Neural cell (in vitro differentiated cells): Measurements from ENCODE around the gene ATP5F1E. TPM values are rescaled to one million over a fixed set of nuclear protein-coding genes. Genes with fewer than 3 reads are reported as not detected.

Source experiments
- H2AFZ ChIP-seq: fragments of 200-600, 300-800 bp; sonication (generic), shearing (Covaris generic); 2 replicates; pipeline ENCODE4 v1.6.0; 2014; ENCODE audit warnings: low read depth, mild to moderate bottlenecking, antibody characterized with exemption, low read length, moderate library complexity
- H3F3A ChIP-seq: fragments of 200-600 bp; shearing (Covaris generic); 2 replicates; pipeline ENCODE4 v1.6.1; 2016; ENCODE audit warnings: mild to moderate bottlenecking, moderate library complexity, mixed read lengths, antibody characterized with exemption, low read length; ENCODE audit not compliant: insufficient read depth, poor library complexity, severe bottlenecking
- H3K27ac ChIP-seq: fragments of 200-600, 300-800 bp; sonication (generic), shearing (Covaris generic); 2 replicates; pipeline ENCODE4 v1.5.1; 2014; ENCODE audit warnings: mild to moderate bottlenecking, low read length, moderate library complexity
- H3K27me3 ChIP-seq: fragments of 300-800, 200-600 bp; sonication (generic), shearing (Covaris generic); 2 replicates; pipeline ENCODE4 v1.6.0; 2014; ENCODE audit warnings: mild to moderate bottlenecking, low read depth, low read length, moderate library complexity; ENCODE audit not compliant: insufficient read depth
- H3K36me3 ChIP-seq: fragments of 300-800, 200-600 bp; sonication (generic), shearing (Covaris generic); 2 replicates; pipeline ENCODE4 v1.5.1; 2014; ENCODE audit warnings: mild to moderate bottlenecking, antibody characterized with exemption, low read length, moderate library complexity; ENCODE audit not compliant: insufficient read depth
- H3K4me2 ChIP-seq: fragments of 300-800, 200-600 bp; sonication (generic), shearing (Covaris generic); 2 replicates; pipeline ENCODE4 v1.6.0; 2014; ENCODE audit warnings: mild to moderate bottlenecking, low read length
- H3K4me3 ChIP-seq: fragments of 300-800, 200-600 bp; sonication (generic), shearing (Covaris generic); 2 replicates; pipeline ENCODE4 v1.5.1; 2014; ENCODE audit warnings: mild to moderate bottlenecking, low read length, moderate library complexity
- H3K79me2 ChIP-seq: fragments of 200-600 bp; shearing (Covaris generic); replicated peaks from 2 replicates; pipeline ENCODE4 v1.6.0; 2014; ENCODE audit warnings: mild to moderate bottlenecking, low read length, moderate library complexity; ENCODE audit not compliant: insufficient read depth
- H3K9ac ChIP-seq: fragments of 300-800, 200-600 bp; sonication (generic), shearing (Covaris generic); 2 replicates; pipeline ENCODE4 v1.6.1; 2016; ENCODE audit warnings: mild to moderate bottlenecking, low read length, mixed read lengths
- H3K9me2 ChIP-seq: fragments of 200-600 bp; shearing (Covaris generic); 2 replicates; pipeline ENCODE4 v1.6.1; 2016; ENCODE audit warnings: mild to moderate bottlenecking, low read length, mixed read lengths; ENCODE audit not compliant: insufficient read depth
- H3K9me3 ChIP-seq: fragments of 200-600, 300-800 bp; sonication (generic), shearing (Covaris generic); 2 replicates; pipeline ENCODE4 v1.6.1; 2016; ENCODE audit warnings: mild to moderate bottlenecking, mixed run types, low read length, moderate library complexity, mixed read lengths
- H4K20me1 ChIP-seq: fragments of 200-600 bp; shearing (Covaris generic); 2 replicates; pipeline ENCODE4 v1.6.1; 2016; ENCODE audit warnings: mild to moderate bottlenecking, mixed run types; ENCODE audit not compliant: insufficient read depth
- EP300 ChIP-seq: fragments of 450-650 bp; conservative IDR thresholded peaks from 2 replicates; pipeline ENCODE4 v1.6.1; 2014; ENCODE audit warnings: antibody characterized with exemption, mild to moderate bottlenecking, moderate library complexity; ENCODE audit not compliant: poor library complexity, severe bottlenecking
- EZH2 ChIP-seq: fragments of 200-600, 300-800 bp; shearing (Covaris generic), sonication (generic); IDR thresholded peaks from 2 replicates; pipeline ENCODE4 v1.6.1; 2014; ENCODE audit warnings: antibody characterized with exemption, low read length, borderline replicate concordance, mild to moderate bottlenecking; ENCODE audit not compliant: insufficient read depth, poor library complexity, severe bottlenecking
- MXI1 ChIP-seq: fragments of 450-650 bp; conservative IDR thresholded peaks from 2 replicates; pipeline ENCODE4 v1.6.1; 2014; ENCODE audit warnings: antibody characterized with exemption, mild to moderate bottlenecking; ENCODE audit not compliant: poor library complexity, severe bottlenecking
- POLR2AphosphoS5 ChIP-seq: IDR thresholded peaks from 2 replicates; pipeline ENCODE4 v1.6.1; 2012
- RAD21 ChIP-seq: fragments of 450-650 bp; conservative IDR thresholded peaks from 2 replicates; pipeline ENCODE4 v1.6.1; 2014; ENCODE audit warnings: antibody characterized with exemption, mild to moderate bottlenecking, moderate library complexity
- SMC3 ChIP-seq: fragments of 450-650 bp; conservative IDR thresholded peaks from 2 replicates; pipeline ENCODE4 v1.6.1; 2014; ENCODE audit warnings: antibody characterized with exemption, mild to moderate bottlenecking, moderate library complexity; ENCODE audit not compliant: poor library complexity
- TAF1 ChIP-seq: IDR thresholded peaks from 2 replicates; pipeline ENCODE4 v1.6.1; 2012; ENCODE audit warnings: low read depth
- polyA plus RNA-seq: library from polyadenylated mRNA; depleted of rRNA; stranded (reverse); fragments of >200 nt; gene quantifications from 2 replicates; pipeline ENCODE4 v1.2.3, GENCODE V29; 2014
- TF ChIP-seq, protein P1 (sequence below): IDR thresholded peaks from 2 replicates; pipeline ENCODE4 v1.6.1; 2012; ENCODE audit warnings: borderline replicate concordance
- TF ChIP-seq, protein P2 (sequence below): fragments of 450-650 bp; IDR thresholded peaks from 2 replicates; pipeline ENCODE4 v1.5.1; 2014; ENCODE audit warnings: antibody characterized with exemption, mild to moderate bottlenecking, moderate library complexity; ENCODE audit not compliant: poor library complexity, severe bottlenecking

Gene ATP5F1E
- polyA plus RNA-seq, 1 donor from 2014 or later = 133 TPM

DNA sequence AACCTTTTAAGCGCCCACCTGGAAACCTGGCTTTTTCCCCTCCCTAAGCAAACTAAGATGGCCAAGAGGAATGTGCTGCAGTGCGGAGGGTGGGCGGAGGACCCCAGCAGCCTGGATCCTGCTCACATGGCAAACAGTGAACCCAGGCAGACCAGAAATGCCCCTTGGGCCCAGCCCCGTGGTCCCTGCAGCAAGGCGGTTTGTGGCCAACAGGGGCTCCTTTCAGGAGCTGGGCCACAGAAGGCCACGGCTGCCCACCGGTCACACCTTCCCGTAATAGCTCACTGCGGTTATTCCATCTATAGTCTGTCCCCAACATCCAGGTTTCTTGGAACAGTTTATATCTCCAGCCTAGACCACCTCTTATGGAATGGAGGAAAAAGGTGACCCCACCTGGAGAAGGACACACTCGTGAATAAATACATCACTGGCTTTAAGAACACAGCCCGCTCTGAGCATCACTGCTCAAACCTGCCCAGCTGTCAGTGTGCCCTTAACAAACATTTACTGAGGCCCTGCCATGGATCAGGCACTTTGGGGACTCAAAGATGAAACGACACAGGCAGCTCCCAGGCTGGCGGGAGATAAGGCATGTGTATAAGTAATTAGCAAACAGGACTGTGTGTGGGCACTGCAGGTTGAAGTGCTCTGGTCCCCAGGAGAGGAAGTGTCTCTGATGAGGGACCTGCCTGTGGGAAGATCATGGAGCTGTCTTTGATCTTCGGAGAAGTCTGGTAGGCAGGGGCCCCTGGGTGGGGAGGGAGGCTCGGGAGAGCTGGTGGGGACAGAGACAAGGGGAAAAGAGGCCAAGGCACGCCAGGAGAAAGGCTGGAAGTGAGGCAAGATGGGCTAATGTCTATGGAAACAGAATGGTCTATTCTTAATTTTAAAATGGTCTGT lies 16.1 kb downstream of the ATP5F1E start:
- H3K27ac ChIP-seq = no peak overlapping the region
- H3K9ac ChIP-seq = no peak overlapping the region
- H3K4me2 ChIP-seq = no peak overlapping the region
- no peaks in the 10 kb centered on the region for H3K79me2 ChIP-seq
- no peaks in the 10 kb centered on the region for H3K27me3 ChIP-seq
- no peaks in the 10 kb centered on the region for H4K20me1 ChIP-seq
- H3K9me2 ChIP-seq = no peaks in the 10 kb centered on the region
- H3K9me3 ChIP-seq = no peaks in the 10 kb centered on the region
- no peaks in the 10 kb centered on the region for H3K36me3 ChIP-seq
- no peaks in the 10 kb centered on the region for H3F3A ChIP-seq
- H2AFZ ChIP-seq = no peak overlapping the region
- no peak for TF ChIP-seq SMC3
- no peak overlapping the region for H3K4me3 ChIP-seq

DNA sequence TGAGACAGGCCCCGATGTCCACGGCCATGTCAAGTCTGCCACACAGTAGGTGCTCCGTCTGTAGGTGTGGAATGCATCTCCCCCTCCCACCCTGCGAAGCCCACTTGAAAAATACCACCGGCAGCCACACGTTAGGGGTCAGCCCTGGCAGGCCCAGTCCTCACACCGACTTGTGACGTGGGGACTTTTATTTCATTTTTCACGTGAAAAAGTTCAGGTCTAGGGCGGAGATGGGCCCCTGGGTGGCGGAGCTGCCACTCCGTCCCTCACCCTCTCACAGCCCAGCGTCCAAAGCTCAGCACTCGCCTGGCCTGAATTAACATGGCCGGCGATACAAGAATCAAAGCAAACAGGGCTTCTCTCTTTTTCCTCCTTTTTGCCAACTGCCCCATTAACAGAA lies 16.7 kb downstream of the ATP5F1E start:
- no peaks in the 10 kb centered on the region for H3K9me3 ChIP-seq
- no peak overlapping the region for H3K9ac ChIP-seq
- no peak overlapping the region for H3K27ac ChIP-seq
- H3K9me2 ChIP-seq = no peaks in the 10 kb centered on the region
- no peaks in the 10 kb centered on the region for H3K27me3 ChIP-seq
- no peak overlapping the region for H3K4me3 ChIP-seq
- H3K4me2 ChIP-seq = no peak overlapping the region
- TF ChIP-seq, protein P1, sequence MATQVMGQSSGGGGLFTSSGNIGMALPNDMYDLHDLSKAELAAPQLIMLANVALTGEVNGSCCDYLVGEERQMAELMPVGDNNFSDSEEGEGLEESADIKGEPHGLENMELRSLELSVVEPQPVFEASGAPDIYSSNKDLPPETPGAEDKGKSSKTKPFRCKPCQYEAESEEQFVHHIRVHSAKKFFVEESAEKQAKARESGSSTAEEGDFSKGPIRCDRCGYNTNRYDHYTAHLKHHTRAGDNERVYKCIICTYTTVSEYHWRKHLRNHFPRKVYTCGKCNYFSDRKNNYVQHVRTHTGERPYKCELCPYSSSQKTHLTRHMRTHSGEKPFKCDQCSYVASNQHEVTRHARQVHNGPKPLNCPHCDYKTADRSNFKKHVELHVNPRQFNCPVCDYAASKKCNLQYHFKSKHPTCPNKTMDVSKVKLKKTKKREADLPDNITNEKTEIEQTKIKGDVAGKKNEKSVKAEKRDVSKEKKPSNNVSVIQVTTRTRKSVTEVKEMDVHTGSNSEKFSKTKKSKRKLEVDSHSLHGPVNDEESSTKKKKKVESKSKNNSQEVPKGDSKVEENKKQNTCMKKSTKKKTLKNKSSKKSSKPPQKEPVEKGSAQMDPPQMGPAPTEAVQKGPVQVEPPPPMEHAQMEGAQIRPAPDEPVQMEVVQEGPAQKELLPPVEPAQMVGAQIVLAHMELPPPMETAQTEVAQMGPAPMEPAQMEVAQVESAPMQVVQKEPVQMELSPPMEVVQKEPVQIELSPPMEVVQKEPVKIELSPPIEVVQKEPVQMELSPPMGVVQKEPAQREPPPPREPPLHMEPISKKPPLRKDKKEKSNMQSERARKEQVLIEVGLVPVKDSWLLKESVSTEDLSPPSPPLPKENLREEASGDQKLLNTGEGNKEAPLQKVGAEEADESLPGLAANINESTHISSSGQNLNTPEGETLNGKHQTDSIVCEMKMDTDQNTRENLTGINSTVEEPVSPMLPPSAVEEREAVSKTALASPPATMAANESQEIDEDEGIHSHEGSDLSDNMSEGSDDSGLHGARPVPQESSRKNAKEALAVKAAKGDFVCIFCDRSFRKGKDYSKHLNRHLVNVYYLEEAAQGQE = no peak
- TF ChIP-seq SMC3 (no peak), EZH2 (no peak), POLR2AphosphoS5 (no peak), RAD21 (no peak), MXI1 (no peak), EP300 (no peak), TAF1 (no peak)
- TF ChIP-seq, protein P2, sequence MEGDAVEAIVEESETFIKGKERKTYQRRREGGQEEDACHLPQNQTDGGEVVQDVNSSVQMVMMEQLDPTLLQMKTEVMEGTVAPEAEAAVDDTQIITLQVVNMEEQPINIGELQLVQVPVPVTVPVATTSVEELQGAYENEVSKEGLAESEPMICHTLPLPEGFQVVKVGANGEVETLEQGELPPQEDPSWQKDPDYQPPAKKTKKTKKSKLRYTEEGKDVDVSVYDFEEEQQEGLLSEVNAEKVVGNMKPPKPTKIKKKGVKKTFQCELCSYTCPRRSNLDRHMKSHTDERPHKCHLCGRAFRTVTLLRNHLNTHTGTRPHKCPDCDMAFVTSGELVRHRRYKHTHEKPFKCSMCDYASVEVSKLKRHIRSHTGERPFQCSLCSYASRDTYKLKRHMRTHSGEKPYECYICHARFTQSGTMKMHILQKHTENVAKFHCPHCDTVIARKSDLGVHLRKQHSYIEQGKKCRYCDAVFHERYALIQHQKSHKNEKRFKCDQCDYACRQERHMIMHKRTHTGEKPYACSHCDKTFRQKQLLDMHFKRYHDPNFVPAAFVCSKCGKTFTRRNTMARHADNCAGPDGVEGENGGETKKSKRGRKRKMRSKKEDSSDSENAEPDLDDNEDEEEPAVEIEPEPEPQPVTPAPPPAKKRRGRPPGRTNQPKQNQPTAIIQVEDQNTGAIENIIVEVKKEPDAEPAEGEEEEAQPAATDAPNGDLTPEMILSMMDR = no peak
- H3F3A ChIP-seq = no peaks in the 10 kb centered on the region
- no peak overlapping the region for H2AFZ ChIP-seq
- no peaks in the 10 kb centered on the region for H3K79me2 ChIP-seq
- H3K36me3 ChIP-seq = no peaks in the 10 kb centered on the region
- no peaks in the 10 kb centered on the region for H4K20me1 ChIP-seq
